H1 (cell line): ENCODE results near the gene RAMACL. TPM values are rescaled to one million over a fixed set of nuclear protein-coding genes. Genes with fewer than 3 reads are reported as not detected.
A peak's percentile ranks its signal among the peaks of the same experiment; 100 is the strongest.

Source experiments
- CTCF ChIA-PET: fragments of 300-600 bp; sonication (Branson Sonifier 250); formaldehyde crosslinking; loops from one replicate; lab custom pipeline; 2021; ENCODE audit not compliant: partially characterized antibody; lab: Charles Lee
- POLR2A ChIA-PET: fragments of 300-600 bp; sonication (Branson Sonifier 250); formaldehyde crosslinking; loops from one replicate; lab custom pipeline; 2021; ENCODE audit warnings: inconsistent platforms; ENCODE audit not compliant: partially characterized antibody; lab: Charles Lee
- DNase-seq, 2 experiments: peaks; one replicate each; pipeline versions ENCODE4 v3.0.0 to v3.0.0-alpha.2; 2010 to 2022; ENCODE audit warnings: low spot score in 2 of 2, low read depth in 1 of 2, mixed read lengths in 1 of 2
- FAIRE-seq: peaks from 2 replicates; lab custom pipeline; 2011; peaks lifted over from hg19 to GRCh38; lab: Jason Lieb, UNC
- H2AFZ ChIP-seq: 2 replicates; pipeline ENCODE4 v1.8.1; 2012; ENCODE audit warnings: low read length, inconsistent platforms
- H2AK5ac ChIP-seq: 2 replicates; pipeline ENCODE4 v1.6.1; 2013; ENCODE audit warnings: low read depth, low read length
- H2BK120ac ChIP-seq: replicated peaks from 2 replicates; pipeline ENCODE3; 2013; ENCODE audit warnings: low read depth, low read length, inconsistent platforms
- H2BK12ac ChIP-seq: 2 replicates; pipeline ENCODE4 v1.6.1; 2013; ENCODE audit warnings: low read depth, low read length
- H2BK15ac ChIP-seq: 2 replicates; pipeline ENCODE4 v1.6.1; 2013; ENCODE audit warnings: low read length
- H2BK20ac ChIP-seq: 2 replicates; pipeline ENCODE4 v1.6.1; 2013; ENCODE audit warnings: low read length
- H2BK5ac ChIP-seq: 2 replicates; pipeline ENCODE4 v1.6.1; 2013; ENCODE audit warnings: low read depth, low read length
- H3K14ac ChIP-seq: 2 replicates; pipeline ENCODE4 v1.6.1; 2013; ENCODE audit warnings: inconsistent platforms; ENCODE audit not compliant: insufficient read length
- H3K18ac ChIP-seq: 2 replicates; pipeline ENCODE4 v1.6.1; 2013; ENCODE audit warnings: low read length; ENCODE audit errors: extremely low read depth
- H3K23ac ChIP-seq: 2 replicates; pipeline ENCODE4 v1.6.1; 2013; ENCODE audit warnings: inconsistent platforms; ENCODE audit not compliant: insufficient read length
- H3K23me2 ChIP-seq: 2 replicates; pipeline ENCODE4 v1.6.1; 2013; ENCODE audit warnings: low read depth, low read length
- H3K27ac ChIP-seq: 2 replicates; pipeline ENCODE4 v1.6.1; 2011; ENCODE audit warnings: low read depth, low read length, inconsistent platforms
- H3K27me3 ChIP-seq, 4 experiments: replicated peaks in 1 of 4; 1 replicate in 1 of 4; 2 replicates in 3 of 4; pipeline versions ENCODE4 v1.6.1 to v1.8.1; 2011 to 2013; ENCODE audit warnings: low read length in 3 of 4, mild to moderate bottlenecking in 3 of 4, inconsistent platforms in 2 of 4, mixed read lengths in 2 of 4, moderate library complexity in 1 of 4; ENCODE audit not compliant: control insufficient read depth in 3 of 4, insufficient read depth in 3 of 4; ENCODE audit errors: extremely low read depth in 1 of 4
- H3K36me3 ChIP-seq, 4 experiments: 2 replicates each; pipeline versions ENCODE4 v1.6.1 to v1.8.1; 2011 to 2013; ENCODE audit warnings: mild to moderate bottlenecking in 4 of 4, low read length in 3 of 4, moderate library complexity in 2 of 4, control low read depth in 1 of 4, inconsistent platforms in 1 of 4; ENCODE audit not compliant: insufficient read depth in 4 of 4, control insufficient read depth in 2 of 4
- H3K4ac ChIP-seq: replicated peaks from 2 replicates; pipeline ENCODE3; 2013; ENCODE audit warnings: low read length, low read depth, mixed read lengths, inconsistent platforms; ENCODE audit not compliant: insufficient read length
- H3K4me1 ChIP-seq, 4 experiments: replicated peaks in 1 of 4; 1 replicate in 1 of 4; 2 replicates in 3 of 4; pipeline versions ENCODE4 v1.6.1 to v1.8.1; 2011 to 2013; ENCODE audit warnings: low read length in 3 of 4, inconsistent platforms in 2 of 4, mixed read lengths in 1 of 4; ENCODE audit not compliant: insufficient read depth in 4 of 4, control insufficient read depth in 3 of 4
- H3K4me2 ChIP-seq, 2 experiments: 2 replicates each; pipeline versions ENCODE4 v1.6.1 to v1.8.1; 2011 to 2013; ENCODE audit warnings: low read depth in 2 of 2, low read length in 2 of 2, control low read depth in 1 of 2, inconsistent platforms in 1 of 2, mild to moderate bottlenecking in 1 of 2; ENCODE audit not compliant: insufficient read depth in 1 of 2
- H3K4me3 ChIP-seq, 4 experiments: fragments of 200-600, 300-600 bp in 1 of 4; sonication (generic), shearing (Covaris generic), sonication (Bioruptor Twin) in 1 of 4; 2 replicates each; pipeline versions ENCODE4 v1.5.1 to v1.8.1; 2011 to 2016; ENCODE audit warnings: low read length in 4 of 4, low read depth in 3 of 4, control low read depth in 2 of 4, inconsistent platforms in 2 of 4, mild to moderate bottlenecking in 2 of 4, mixed read lengths in 1 of 4, moderate library complexity in 1 of 4; ENCODE audit not compliant: insufficient read depth in 2 of 4; ENCODE audit errors: extremely low read depth in 1 of 4
- H3K56ac ChIP-seq: replicated peaks from 2 replicates; pipeline ENCODE3; 2013; ENCODE audit warnings: low read depth, mild to moderate bottlenecking, mixed read lengths, low read length, inconsistent platforms; ENCODE audit not compliant: insufficient read length
- H3K79me1 ChIP-seq: 2 replicates; pipeline ENCODE4 v1.6.1; 2013; ENCODE audit warnings: low read depth, low read length, control low read depth
- H3K79me2 ChIP-seq, 2 experiments: 2 replicates each; pipeline versions ENCODE4 v1.6.1 to v1.8.1; 2012 to 2013; ENCODE audit warnings: low read length in 2 of 2, mild to moderate bottlenecking in 2 of 2, inconsistent platforms in 1 of 2; ENCODE audit not compliant: insufficient read depth in 2 of 2, control insufficient read depth in 1 of 2
- H3K9ac ChIP-seq, 4 experiments: replicated peaks in 1 of 4; 1 replicate in 1 of 4; 2 replicates in 3 of 4; pipeline versions ENCODE4 v1.6.1 to v1.8.1; 2011 to 2013; ENCODE audit warnings: low read depth in 3 of 4, low read length in 3 of 4, control low read depth in 2 of 4, mild to moderate bottlenecking in 2 of 4, moderate library complexity in 2 of 4, inconsistent platforms in 1 of 4; ENCODE audit errors: extremely low read depth in 1 of 4
- H3K9me3 ChIP-seq, 2 experiments: 2 replicates each; pipeline versions ENCODE4 v1.6.1 to v1.8.1; 2012 to 2013; ENCODE audit warnings: mild to moderate bottlenecking in 2 of 2, moderate library complexity in 2 of 2, control low read depth in 1 of 2, inconsistent platforms in 1 of 2, low read depth in 1 of 2, low read length in 1 of 2, mixed read lengths in 1 of 2; ENCODE audit not compliant: insufficient read depth in 2 of 2
- H4K20me1 ChIP-seq, 2 experiments: replicated peaks in 1 of 2; 2 replicates each; pipeline versions ENCODE3 to v1.8.1; 2011 to 2013; ENCODE audit warnings: inconsistent platforms in 2 of 2, low read length in 2 of 2, mild to moderate bottlenecking in 1 of 2; ENCODE audit not compliant: insufficient read depth in 2 of 2, control insufficient read depth in 1 of 2
- H4K5ac ChIP-seq: 2 replicates; pipeline ENCODE4 v1.6.1; 2013; ENCODE audit warnings: low read length, low read depth, mixed read lengths, inconsistent platforms; ENCODE audit not compliant: insufficient read length
- H4K8ac ChIP-seq: 2 replicates; pipeline ENCODE4 v1.8.0; 2013; ENCODE audit warnings: mild to moderate bottlenecking, moderate library complexity, low read length, inconsistent platforms; ENCODE audit not compliant: insufficient read depth; ENCODE audit errors: extremely low read depth
- H4K91ac ChIP-seq: replicated peaks from 2 replicates; pipeline ENCODE3; 2013; ENCODE audit warnings: low read length, mixed read lengths, inconsistent platforms; ENCODE audit not compliant: insufficient read length
- ASH2L ChIP-seq: fragments of 200-600, 300-600 bp; sonication (generic); IDR thresholded peaks from one replicate; pipeline ENCODE4 v1.7.1; 2017; ENCODE audit warnings: low read length
- BACH1 ChIP-seq: IDR thresholded peaks from 2 replicates; pipeline ENCODE4 v1.6.1; 2012; ENCODE audit warnings: low read length, improper control_type of control experiment
- WGBS, 2 experiments: shearing (Covaris generic) in 1 of 2; methylation state at CpG; one replicate each; pipeline versions ENCODE4 v1.1.6 to v1.1.7; 2013 to 2015; ENCODE audit warnings: low lambda C conversion rate in 2 of 2, mixed read lengths in 2 of 2, inconsistent platforms in 1 of 2, low coverage in 1 of 2, missing lambda C conversion rate in 1 of 2; ENCODE audit not compliant: insufficient replicate concordance in 2 of 2, insufficient coverage in 1 of 2, insufficient read length in 1 of 2; ENCODE audit errors: extremely low coverage in 1 of 2, missing lambda C conversion rate in 1 of 2; 5-methylcytosine and 5-hydroxymethylcytosine counted together
- polyA plus RNA-seq, 7 experiments: library from polyadenylated mRNA; depleted of rRNA in 3 of 7; stranded (reverse) in 5 of 7; unstranded in 2 of 7; fragments of >200 nt in 5 of 7; fragments of 200-250 nt in 2 of 7; gene quantifications; 1 replicate in 5 of 7; 2 replicates in 1 of 7; 4 replicates in 1 of 7; pipeline versions ENCODE4 v1.2.1 to v1.2.3, GENCODE V29; 2011 to 2013; ENCODE audit warnings: missing spikeins in 2 of 7, mixed read lengths in 2 of 7
- total RNA-seq: library from RNA; stranded (reverse); fragmentation: NEBNext Ultra II Directional; extraction: Animal tissue kit (Norgen Biotek cat#: 25700); gene quantifications from 2 replicates; pipeline ENCODE4 v1.2.1, GENCODE V29; 2021

The RAMACL gene
- total and polyA plus RNA-seq, 2 of the 8 experiments (the other 6 are each of a cell fraction or from before 2014, with no cell fraction given) = 0.23 to 0.97 TPM

- Histone ChIP-seq H3K56ac (no peak overlapping the region), H3K4ac (no peak overlapping the region), H4K8ac (no peak overlapping the region), H3K36me3 (no peaks in the 10 kb centered on the region), H3K27ac (no peak overlapping the region), H3K4me2 (no peak overlapping the region), H3K23ac (no peak overlapping the region), H3K4me1 (peaks cover 1 to 14% (median 3%) of the 10 kb centered on the region in 4 experiments; a peak in 4 of 7 replicates), H2BK12ac (no peak overlapping the region), H3K27me3 (no peaks in the 10 kb centered on the region), H3K79me2 (peaks cover 0 to 2% of the 10 kb centered on the region in 2 experiments; a peak in 2 of 4 replicates), H3K14ac (no peak overlapping the region), H2AK5ac (no peak overlapping the region), H3K4me3 (no peak overlapping the region), H3K9me3 (no peaks in the 10 kb centered on the region), H3K18ac (no peak overlapping the region), H3K9ac (no peak overlapping the region), H2AFZ (no peak overlapping the region), H4K91ac (no peak overlapping the region), H2BK20ac (no peak overlapping the region), H4K5ac (no peak overlapping the region), H4K20me1 (peaks cover 0 to 1% of the 10 kb centered on the region in 2 experiments), H2BK15ac (no peak overlapping the region), H3K23me2 (no peaks in the 10 kb centered on the region), H2BK120ac (no peak overlapping the region), H3K79me1 (peaks cover 3% of the 10 kb centered on the region), H2BK5ac (no peak overlapping the region)
- ChIA-PET POLR2A (no interaction called here), CTCF (no interaction called here)
- WGBS, 2 experiments = 90% methylated on average over 6 of the region's 6 CpGs; no CpG with 5 or more reads in 1 of the 2 experiments
- FAIRE-seq (no peak), DNase-seq (no peak)
- no peak for TF ChIP-seq ASH2L
- 0 out of 2 replicates have a peak, but pooled peaks have one; percentile 11 for TF ChIP-seq BACH1
Observed at GRCh38 chr6:166546653-166547052, 39.8 kb downstream of the RAMACL start.
